Activated T-cell treated with anti-CD3 and anti-CD28 coated beads, Interleukin-2, amount 50 U/mL, for 48 hours (primary cell): ENCODE measurements around the gene NFYA.

Source experiments
- DNase-seq, 2 experiments: peaks; one replicate each; pipeline ENCODE4 v3.0.0-alpha.2; 2020

NFYA gene

GRCh38 chr6:41072836-41073202 lies at the start of gene NFYA:
TSS of gene NFYA (plus strand) at chr6:41072974. CDS start at chr6:41079090, 6,116 bp downstream.
- no peak for DNase-seq

- DNase-seq, result no peak
Measured at GRCh38 chr6:41023114-41023513, 49.7 kb upstream of the NFYA start.

GRCh38 chr6:41025966-41026530 lies 46.7 kb upstream of the NFYA start:
- DNase-seq, result no peak

- DNase-seq, result no peak
Measured at GRCh38 chr6:41027241-41027640, 45.5 kb upstream of the NFYA start.

- peak; percentile 88 to 90 for DNase-seq
Measured at GRCh38 chr6:41027799-41028560, 44.8 kb upstream of the NFYA start.

- DNase-seq, result peak in 1 of 2 experiments; percentile 24
Measured at GRCh38 chr6:41028561-41029412, 44.0 kb upstream of the NFYA start.

- no peak for DNase-seq
Measured at GRCh38 chr6:41032830-41033229, 39.9 kb upstream of the NFYA start.

GRCh38 chr6:41033776-41034175 lies 39.0 kb upstream of the NFYA start:
- DNase-seq, result no peak

GRCh38 chr6:41036186-41036585 lies 36.6 kb upstream of the NFYA start:
- DNase-seq, result no peak

GRCh38 chr6:41036601-41037000 lies 36.2 kb upstream of the NFYA start:
- no peak for DNase-seq

- DNase-seq, result no peak
Measured at GRCh38 chr6:41037107-41037900, 35.5 kb upstream of the NFYA start.

GRCh38 chr6:41038205-41038604 lies 34.6 kb upstream of the NFYA start:
- no peak for DNase-seq

GRCh38 chr6:41039060-41039998 lies 33.4 kb upstream of the NFYA start, which contains the start of gene UNC5CL:
TSS of gene UNC5CL (minus strand) at chr6:41039221. CDS start at chr6:41035074, 4,147 bp downstream.
- DNase-seq, result peak; percentile 65 to 69

- DNase-seq, result peak in 1 of 2 experiments; percentile 26
Measured at GRCh38 chr6:41040101-41040939, 32.5 kb upstream of the NFYA start.

- no peak for DNase-seq
Measured at GRCh38 chr6:41040940-41041536, 31.7 kb upstream of the NFYA start.

GRCh38 chr6:41042226-41043055 lies 30.3 kb upstream of the NFYA start, which contains the start of gene TSPO2:
TSS of gene TSPO2 (plus strand) at chr6:41042467. CDS start at chr6:41042986, 519 bp downstream.
- DNase-seq, result no peak

- DNase-seq, result no peak
Measured at GRCh38 chr6:41043151-41043550, 29.6 kb upstream of the NFYA start.

- DNase-seq, result no peak
Measured at GRCh38 chr6:41045664-41046063, 27.1 kb upstream of the NFYA start.

GRCh38 chr6:41046084-41046483 lies 26.7 kb upstream of the NFYA start:
- DNase-seq, result no peak
